Esophagus (tissue), 2 donors: ENCODE data around the gene U2AF1L4. TPM values are rescaled to one million over a fixed set of nuclear protein-coding genes. Genes with fewer than 3 reads are reported as not detected.

ENCODE experiments used
- H3K27ac ChIP-seq, 2 donors: one replicate each; pipeline ENCODE4 v1.5.1; 2013; ENCODE audit warnings: low read depth in 2 of 2, mild to moderate bottlenecking in 2 of 2, inconsistent platforms in 1 of 2, low read length in 1 of 2, moderate library complexity in 1 of 2
- H3K27me3 ChIP-seq, 2 donors: one replicate each; pipeline ENCODE4 v1.6.1; 2013; ENCODE audit warnings: low read length in 2 of 2, control low read depth in 1 of 2, mild to moderate bottlenecking in 1 of 2; ENCODE audit not compliant: insufficient read depth in 2 of 2, control insufficient read depth in 1 of 2
- H3K36me3 ChIP-seq, 2 donors: one replicate each; pipeline ENCODE4 v1.6.1; 2013; ENCODE audit warnings: low read length in 1 of 2; ENCODE audit not compliant: control insufficient read depth in 2 of 2, insufficient read depth in 2 of 2
- H3K4me1 ChIP-seq, 2 donors: one replicate each; pipeline ENCODE4 v1.6.1; 2013; ENCODE audit warnings: low read length in 1 of 2; ENCODE audit not compliant: control insufficient read depth in 2 of 2, insufficient read depth in 2 of 2
- H3K4me3 ChIP-seq, 2 donors: one replicate each; pipeline ENCODE4 v1.5.1; 2013; ENCODE audit warnings: low read length in 2 of 2, mild to moderate bottlenecking in 2 of 2, low read depth in 1 of 2, moderate library complexity in 1 of 2
- H3K9me3 ChIP-seq, 2 donors: one replicate each; pipeline ENCODE4 v1.6.1; 2013; ENCODE audit warnings: mild to moderate bottlenecking in 2 of 2, low read depth in 1 of 2, low read length in 1 of 2, moderate library complexity in 1 of 2; ENCODE audit not compliant: control insufficient read depth in 2 of 2, insufficient read depth in 1 of 2
- WGBS, 2 donors: extraction: QIAGEN DNeasy Blood & Tissue Kit; methylation state at CpG; one replicate each; pipeline ENCODE4 v1.1.7; 2013; 5-methylcytosine and 5-hydroxymethylcytosine counted together
- polyA plus RNA-seq, 2 donors: library from polyadenylated mRNA; stranded (reverse); fragments of 200-250 nt; gene quantifications; one replicate each; pipeline ENCODE4 v1.2.3, GENCODE V29; 2013
- donor health status: healthy with polysubstance abuse.
- donor health status: Bipolar disorder and iron deficiency.

U2AF1L4 gene
- polyA plus RNA-seq, 2 donors = 17.4 to 43.4 TPM

DNA sequence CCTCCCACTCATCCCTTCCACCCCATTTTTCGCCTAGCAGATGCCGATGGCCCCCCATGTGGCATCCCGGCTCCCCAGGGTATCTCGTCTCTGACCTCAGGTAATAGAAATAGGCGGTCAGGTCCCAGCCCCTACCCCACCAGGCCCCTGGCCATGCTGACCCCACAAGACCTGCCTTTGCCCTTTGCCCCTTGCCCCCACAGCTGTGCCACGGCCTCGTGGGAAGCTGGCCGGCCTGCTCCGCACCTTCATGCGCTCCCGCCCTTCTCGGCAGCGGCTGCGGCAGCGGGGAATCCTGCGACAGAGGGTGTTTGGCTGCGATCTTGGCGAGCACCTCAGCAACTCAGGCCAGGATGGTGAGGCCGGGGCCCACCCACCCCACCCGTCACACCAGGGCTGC is 35.5 kb upstream of the U2AF1L4 start:
- no peaks in the 10 kb centered on the region for H3K9me3 ChIP-seq
- H3K27me3 ChIP-seq = no peaks in the 10 kb centered on the region
- H3K27ac ChIP-seq = no peak overlapping the region
- peaks cover 2% of the 10 kb centered on the region in 2 donors for H3K4me1 ChIP-seq
- peaks cover 0 to 18% of the 10 kb centered on the region in 2 donors for H3K36me3 ChIP-seq
- 96 to 97% methylated on average over 20 of the region's 20 CpGs for WGBS, 2 donors
- no peak overlapping the region for H3K4me3 ChIP-seq

DNA sequence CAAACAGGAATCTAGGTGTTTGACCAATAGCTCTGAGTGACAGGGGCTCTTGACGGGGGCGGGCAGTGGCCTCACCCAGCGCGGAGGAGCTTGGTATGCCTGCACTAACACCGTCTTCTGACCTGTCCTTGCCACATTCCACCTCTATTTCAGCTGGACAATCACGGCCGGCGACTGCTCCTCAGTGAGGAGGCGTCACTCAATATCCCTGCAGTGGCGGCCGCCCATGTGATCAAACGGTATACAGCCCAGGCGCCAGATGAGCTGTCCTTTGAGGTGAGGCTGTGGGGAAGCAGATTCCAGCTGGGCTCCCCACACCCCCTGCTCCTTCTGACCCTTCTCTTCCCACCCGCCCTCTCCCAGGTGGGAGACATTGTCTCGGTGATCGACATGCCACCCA is 34.8 kb upstream of the U2AF1L4 start:
- Histone ChIP-seq H3K9me3 (no peaks in the 10 kb centered on the region), H3K4me1 (peaks cover 2% of the 10 kb centered on the region in 2 donors), H3K27me3 (no peaks in the 10 kb centered on the region), H3K36me3 (peaks cover 0 to 18% of the 10 kb centered on the region in 2 donors), H3K27ac (no peak overlapping the region), H3K4me3 (no peak overlapping the region)
- 91 to 92% methylated on average over 16 of the region's 16 CpGs for WGBS, 2 donors

DNA sequence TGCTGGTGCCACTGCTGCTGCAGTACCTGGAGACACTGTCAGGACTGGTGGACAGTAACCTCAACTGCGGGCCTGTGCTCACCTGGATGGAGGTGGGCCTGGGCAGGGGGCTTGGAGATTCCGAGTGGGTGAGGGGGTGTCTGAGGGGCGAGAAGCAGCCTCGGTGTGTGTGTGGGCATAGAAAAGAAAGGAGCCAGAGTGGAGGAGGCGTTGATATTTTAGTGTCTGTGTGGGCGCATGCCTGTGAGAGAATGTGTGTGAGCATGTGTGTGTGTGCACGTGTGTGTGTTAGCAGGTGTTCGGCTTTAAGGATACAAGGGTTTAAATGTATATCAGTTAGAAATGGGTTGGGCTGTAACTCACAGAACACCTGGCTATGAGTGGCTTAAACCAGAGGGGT is 33.8 kb upstream of the U2AF1L4 start:
- Histone ChIP-seq H3K27me3 (no peaks in the 10 kb centered on the region), H3K9me3 (no peaks in the 10 kb centered on the region), H3K27ac (no peak overlapping the region), H3K36me3 (peaks cover 0 to 18% of the 10 kb centered on the region in 2 donors), H3K4me1 (peaks cover 0 to 7% of the 10 kb centered on the region in 2 donors), H3K4me3 (no peak overlapping the region)
- WGBS, 2 donors = 86 to 91% methylated on average over 8 of the region's 8 CpGs

DNA sequence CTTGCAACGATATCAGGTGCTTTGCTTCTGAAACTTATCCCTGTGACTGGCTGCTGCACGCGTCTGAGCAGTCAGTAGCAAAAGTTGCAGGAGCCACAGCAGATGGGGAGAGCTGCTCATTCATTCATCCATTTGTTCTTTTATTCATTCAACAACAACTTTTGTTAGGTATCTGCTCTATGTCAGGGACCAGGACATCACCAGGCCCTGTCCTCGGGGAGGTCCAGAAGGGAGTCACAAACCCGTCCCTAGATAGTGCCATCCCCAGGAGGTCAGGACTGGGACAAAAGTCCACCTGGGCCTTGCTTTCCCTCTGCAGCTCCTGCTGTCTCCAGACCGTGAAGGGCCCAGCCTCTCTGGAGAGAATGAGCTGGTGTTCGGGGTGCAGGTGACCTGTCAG is 32.7 kb upstream of the U2AF1L4 start:
- Histone ChIP-seq H3K9me3 (no peaks in the 10 kb centered on the region), H3K4me1 (peaks cover 0 to 7% of the 10 kb centered on the region in 2 donors), H3K27me3 (no peaks in the 10 kb centered on the region), H3K4me3 (no peak overlapping the region), H3K27ac (no peak overlapping the region), H3K36me3 (peaks cover 0 to 18% of the 10 kb centered on the region in 2 donors)
- WGBS, 2 donors = 86 to 97% methylated on average over 7 of the region's 7 CpGs

DNA sequence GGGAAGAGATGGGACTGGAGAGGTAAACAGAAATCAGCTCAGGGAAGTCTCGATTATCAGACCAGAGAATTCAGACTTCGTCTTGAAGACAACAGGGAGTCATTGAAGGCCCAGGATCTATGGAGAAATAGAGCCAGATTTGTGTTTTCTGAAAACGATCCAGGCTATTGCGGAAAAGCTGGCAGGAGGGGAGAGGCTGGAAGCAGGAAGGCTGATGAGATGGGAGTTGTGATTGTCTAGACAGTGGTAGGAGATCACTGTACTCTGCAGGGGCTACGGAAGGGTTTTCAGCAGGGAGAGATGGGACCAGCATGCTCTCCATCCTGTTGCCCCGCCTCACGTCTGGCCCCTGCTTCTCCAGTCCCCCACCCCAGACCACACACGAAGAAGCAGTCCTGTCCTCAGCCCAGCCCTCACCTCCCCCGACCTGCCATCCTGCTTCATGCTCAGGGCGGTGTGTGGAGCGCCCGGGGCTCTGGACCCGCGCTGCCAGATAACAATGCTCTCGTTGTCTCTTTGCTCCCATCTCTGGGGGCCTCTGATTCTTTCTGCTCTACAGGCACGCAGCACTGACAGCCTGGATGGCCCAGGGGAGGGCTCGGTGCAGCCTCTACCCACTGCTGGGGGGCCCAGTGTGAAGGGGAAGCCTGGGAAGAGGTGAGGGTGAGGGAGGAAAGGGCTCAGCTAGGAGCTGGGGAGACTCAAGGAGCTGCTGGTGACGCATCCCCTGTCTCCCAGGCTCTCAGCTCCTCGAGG is 32.0 kb upstream of the U2AF1L4 start:
- Histone ChIP-seq H3K4me3 (no peak overlapping the region), H3K27ac (no peak overlapping the region), H3K36me3 (peaks cover 0 to 14% of the 10 kb centered on the region in 2 donors), H3K9me3 (no peaks in the 10 kb centered on the region), H3K27me3 (no peaks in the 10 kb centered on the region), H3K4me1 (peaks cover 0 to 7% of the 10 kb centered on the region in 2 donors)
- WGBS, 2 donors = 78% methylated on average over 19 of the region's 19 CpGs

DNA sequence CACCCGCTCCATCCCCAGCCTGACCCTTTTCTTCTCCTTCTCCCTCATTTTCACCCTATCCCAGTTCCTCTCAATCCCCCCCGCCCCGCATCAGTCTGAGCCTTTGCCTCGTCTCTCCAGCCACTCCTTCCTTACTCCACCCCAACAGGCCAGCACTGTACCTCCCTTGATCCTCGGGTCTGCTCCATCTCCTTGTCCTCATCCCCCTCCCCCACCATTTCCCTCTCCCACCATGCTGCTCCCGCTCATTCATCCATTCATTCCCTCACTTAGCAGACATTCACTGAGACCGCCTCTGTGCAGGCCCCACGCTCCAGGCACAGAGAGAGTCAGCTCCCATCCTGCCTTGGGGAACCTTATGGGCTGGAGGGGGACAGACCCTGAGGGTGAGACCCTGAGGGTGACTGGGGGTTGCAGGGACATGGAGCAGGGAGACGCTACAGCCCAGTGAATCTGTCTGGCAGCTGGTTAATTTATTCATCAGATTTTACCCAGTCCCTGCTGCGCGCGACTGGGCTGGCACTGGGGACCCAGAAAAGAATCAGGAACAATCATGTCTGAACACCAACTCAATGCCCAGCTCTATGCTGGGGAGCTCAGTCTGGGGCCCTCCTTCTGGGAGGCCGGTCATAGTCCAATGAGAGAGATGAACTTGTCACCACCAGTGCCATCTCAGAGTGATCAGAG is 31.0 kb upstream of the U2AF1L4 start:
- no peaks in the 10 kb centered on the region for H3K9me3 ChIP-seq
- H3K27ac ChIP-seq = no peak overlapping the region
- H3K4me3 ChIP-seq = peak overlapping the region; percentile 70 to 87
- WGBS, 2 donors = 54 to 61% methylated on average over 13 of the region's 13 CpGs
- H3K4me1 ChIP-seq = peaks cover 0 to 7% of the 10 kb centered on the region in 2 donors
- H3K27me3 ChIP-seq = no peaks in the 10 kb centered on the region
- H3K36me3 ChIP-seq = peaks cover 0 to 11% of the 10 kb centered on the region in 2 donors

DNA sequence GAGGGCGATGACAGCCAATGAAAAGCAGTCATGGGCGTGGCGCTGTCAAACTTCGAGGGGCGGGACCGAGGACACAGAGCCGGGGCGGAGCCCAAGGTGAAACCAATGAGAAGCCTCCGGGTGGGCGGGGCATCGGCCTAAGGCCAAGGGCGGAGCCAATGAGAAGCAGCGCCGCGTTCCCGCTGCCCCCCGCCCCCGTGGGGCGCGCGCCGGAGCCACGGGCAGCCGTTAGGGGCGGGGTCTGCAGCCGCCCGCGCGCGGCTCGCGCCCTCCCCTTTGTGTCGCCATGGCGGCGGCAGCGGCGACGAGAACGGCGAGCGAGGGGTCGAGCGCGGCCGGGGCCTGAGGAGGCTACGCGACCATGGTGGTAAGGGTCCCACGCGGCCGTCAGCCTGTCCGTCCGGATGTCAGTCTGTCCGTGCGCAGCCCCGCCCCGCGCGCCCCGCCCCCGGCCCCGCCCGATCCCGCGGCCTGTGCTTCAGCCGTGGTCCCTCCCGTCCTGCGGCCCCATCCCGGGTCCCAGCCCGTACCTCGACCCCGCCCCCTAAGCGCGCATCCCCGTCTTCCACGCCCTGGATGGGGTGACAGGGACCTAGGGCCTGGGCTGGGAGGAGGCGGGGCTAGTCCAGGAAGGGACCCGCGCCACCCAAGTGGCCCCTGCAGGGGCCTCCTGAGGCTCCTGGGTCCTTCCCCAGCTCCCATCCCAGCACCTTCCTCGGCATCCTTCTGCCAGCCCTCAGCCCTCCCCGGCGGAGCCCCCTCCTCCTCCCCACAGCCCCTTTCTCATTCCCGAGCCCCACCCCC is 30.3 kb upstream of the U2AF1L4 start, which contains the start of gene ARHGAP33:
Gene ARHGAP33 (plus strand): TSS at position 267 of the 804 bp plus-strand sequence. CDS start 95 bp downstream, at position 362.
- 1 to 2% methylated on average over 32 to 82 of the region's 82 CpGs for WGBS, 2 donors
- Histone ChIP-seq H3K27me3 (no peaks in the 10 kb centered on the region), H3K9me3 (no peaks in the 10 kb centered on the region), H3K4me3 (peak within 1 kb of the TSS; percentile 70 to 87), H3K4me1 (peaks cover 0 to 7% of the 10 kb centered on the region in 2 donors), H3K36me3 (peaks cover 0 to 6% of the 10 kb centered on the region in 2 donors), H3K27ac (peak within 1 kb of the TSS; percentile 20 to 28)

DNA sequence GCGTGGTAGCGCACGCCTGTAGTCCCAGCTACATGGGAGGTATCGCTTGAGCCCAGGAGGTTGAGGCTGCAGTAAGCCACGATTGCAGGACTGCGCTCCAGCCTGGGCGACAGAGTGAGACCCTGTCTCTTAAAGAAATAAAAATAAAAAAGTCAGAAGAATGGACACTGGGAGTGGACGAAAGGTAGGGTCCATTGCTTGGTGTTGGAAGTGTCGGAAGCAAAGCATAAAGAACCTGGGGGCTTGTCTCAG is 29.8 kb upstream of the U2AF1L4 start:
- H3K27me3 ChIP-seq = no peaks in the 10 kb centered on the region
- peak overlapping the region; percentile 70 to 87 for H3K4me3 ChIP-seq
- no peak overlapping the region for H3K27ac ChIP-seq
- H3K9me3 ChIP-seq = no peaks in the 10 kb centered on the region
- 11 to 32% methylated on average over 9 of the region's 9 CpGs for WGBS, 2 donors
- H3K36me3 ChIP-seq = peaks cover 0 to 2% of the 10 kb centered on the region in 2 donors
- peaks cover 0 to 7% of the 10 kb centered on the region in 2 donors for H3K4me1 ChIP-seq

DNA sequence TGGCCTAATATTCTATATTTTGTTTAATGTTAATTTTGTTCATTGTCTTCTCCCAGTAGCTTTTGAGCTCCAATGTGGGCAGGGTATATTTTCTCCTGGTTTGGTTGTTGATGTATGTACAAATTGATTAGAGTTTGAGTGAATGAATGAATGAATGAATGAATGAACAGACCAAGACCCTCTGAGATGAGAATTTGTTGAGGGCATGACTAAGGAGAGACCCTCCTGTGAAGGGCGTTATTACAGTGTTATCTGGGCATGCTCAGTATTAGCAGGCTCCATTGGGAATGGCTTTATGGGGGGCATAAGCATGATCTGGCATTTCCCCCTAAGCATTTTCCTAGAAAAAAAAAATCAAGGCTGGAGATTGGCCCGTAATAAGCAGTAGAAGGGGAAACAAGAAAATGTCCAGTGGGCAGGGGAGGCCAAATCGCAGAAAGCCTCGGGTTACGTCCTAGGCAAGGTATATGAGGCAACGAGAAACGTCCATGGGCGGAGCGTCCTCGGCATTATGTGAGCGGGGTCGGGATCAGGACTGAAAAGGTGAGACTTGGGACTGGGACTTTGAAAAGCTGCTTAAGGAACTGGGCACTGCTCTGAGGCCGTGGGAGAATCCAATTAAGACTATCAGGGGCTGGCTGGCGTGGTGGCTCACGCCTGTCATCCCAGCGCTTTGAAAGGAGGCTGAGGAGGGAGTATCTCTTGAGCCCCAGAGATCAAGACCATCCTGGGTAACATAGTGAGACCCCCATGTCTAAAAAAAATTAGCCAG is 29.2 kb upstream of the U2AF1L4 start:
- WGBS, 2 donors = 34 to 46% methylated on average over 16 of the region's 16 CpGs
- Histone ChIP-seq H3K27me3 (no peaks in the 10 kb centered on the region), H3K4me3 (peak overlapping the region in 1 of 2 donors; percentile 70), H3K4me1 (peaks cover 0 to 7% of the 10 kb centered on the region in 2 donors), H3K9me3 (no peaks in the 10 kb centered on the region), H3K27ac (no peak overlapping the region), H3K36me3 (no peaks in the 10 kb centered on the region)
